HepG2 (cell line): Measurements from ENCODE around the gene PPM1F. TPM values are rescaled to one million over a fixed set of nuclear protein-coding genes. Genes with fewer than 3 reads are reported as not detected.
"Not testable (repeated sequence)": the region's sequence is repeated elsewhere in the genome, so short reads cannot be mapped to it uniquely, and the experiment has no call there.

Experiments
- ATAC-seq: fragments of 200-7000 bp; cut with Tn5 transposase; 3 replicates; pipeline ENCODE4 v1.9.1; 2020; ENCODE audit warnings: mild to moderate bottlenecking, moderate library complexity
- BruUV-seq: library from RNA; stranded (reverse); fragments of 400-500 nt; replicated peaks from 2 replicates; lab custom pipeline; 2021; lab: Mats Ljungman, UMichigan
- CTCF ChIA-PET: fragments of 300-600 bp; formaldehyde crosslinking; extraction: SDS; loops from one replicate; lab custom pipeline; 2021; ENCODE audit warnings: low total read pairs, inconsistent platforms, low intra/inter-chr PET ratio; lab: Yijun Ruan, JAX
- POLR2A ChIA-PET: fragments of 350-600 bp; sonication (Branson Sonifier 250); formaldehyde crosslinking; loops from one replicate; lab custom pipeline; 2020; ENCODE audit warnings: antibody characterized with exemption, inconsistent platforms; lab: Yijun Ruan, JAX
- DNase-seq: peaks from one replicate; pipeline ENCODE4 v3.0.0-alpha.2; 2015; ENCODE audit warnings: low spot score
- FAIRE-seq: peaks from 3 replicates; lab custom pipeline; 2011; peaks lifted over from hg19 to GRCh38; lab: Jason Lieb, UNC
- H2AFZ ChIP-seq: one replicate; pipeline ENCODE4 v1.6.1; 2011; ENCODE audit warnings: low read length, inconsistent platforms
- H3K27ac ChIP-seq: fragments of 300-600 bp; 3 replicates; pipeline ENCODE4 v1.8.0; 2011; ENCODE audit warnings: mixed run types, mild to moderate bottlenecking, mixed read lengths, low read length, inconsistent platforms; ENCODE audit not compliant: insufficient read depth; ENCODE audit errors: extremely low read length
- H3K27me3 ChIP-seq, 2 experiments: fragments of 200-600 bp in 1 of 2; 2 replicates in 1 of 2; 3 replicates in 1 of 2; pipeline versions ENCODE4 v1.6.0 to v1.8.0; 2011; ENCODE audit warnings: low read length in 2 of 2, mild to moderate bottlenecking in 2 of 2, moderate library complexity in 2 of 2, inconsistent platforms in 1 of 2; ENCODE audit not compliant: insufficient read depth in 2 of 2, control insufficient read depth in 1 of 2
- H3K36me3 ChIP-seq, 2 experiments: fragments of 200-600 bp in 1 of 2; replicated peaks in 1 of 2; 2 replicates in 1 of 2; 3 replicates in 1 of 2; pipeline versions ENCODE4 v1.5.1 to v1.8.0; 2011; ENCODE audit warnings: low read length in 2 of 2, inconsistent platforms in 1 of 2; ENCODE audit not compliant: insufficient read depth in 2 of 2, control insufficient read depth in 1 of 2
- H3K4me1 ChIP-seq: 2 replicates; pipeline ENCODE4 v1.5.1; 2012; ENCODE audit warnings: low read length, inconsistent platforms; ENCODE audit not compliant: insufficient read depth
- H3K4me2 ChIP-seq: 2 replicates; pipeline ENCODE4 v1.6.0; 2011; ENCODE audit warnings: low read depth, low read length, inconsistent platforms
- H3K4me3 ChIP-seq, 3 experiments: fragments of 200-600 bp in 1 of 3; sonication (generic), shearing (Covaris generic) in 1 of 3; replicated peaks in 1 of 3; 2 replicates each; pipeline ENCODE4 v1.5.1; 2011 to 2016; ENCODE audit warnings: low read length in 3 of 3, inconsistent platforms in 2 of 3, low read depth in 2 of 3, mild to moderate bottlenecking in 2 of 3, control low read depth in 1 of 3, mixed read lengths in 1 of 3; ENCODE audit not compliant: insufficient read depth in 1 of 3
- H3K79me2 ChIP-seq: one replicate; pipeline ENCODE4 v1.6.1; 2011; ENCODE audit warnings: low read length, inconsistent platforms; ENCODE audit not compliant: insufficient read depth
- H3K9ac ChIP-seq: 2 replicates; pipeline ENCODE4 v1.6.0; 2011; ENCODE audit warnings: mild to moderate bottlenecking, low read depth, low read length, inconsistent platforms; ENCODE audit not compliant: insufficient read depth
- H3K9me3 ChIP-seq: 2 replicates; pipeline ENCODE4 v1.5.1; 2012; ENCODE audit warnings: mild to moderate bottlenecking, low read length
- H4K20me1 ChIP-seq: 2 replicates; pipeline ENCODE4 v1.6.0; 2011; ENCODE audit warnings: inconsistent platforms, mild to moderate bottlenecking, low read length, moderate library complexity; ENCODE audit not compliant: insufficient read depth
- HMGA1 ChIP-seq: sonication (generic); formaldehyde crosslinking; conservative IDR thresholded peaks from 2 replicates; pipeline ENCODE4 v1.4.0; 2020; ENCODE audit warnings: missing genetic modification reagents
- RBM22 ChIP-seq: fragments of 200-400 bp; formaldehyde crosslinking; optimal IDR thresholded peaks from 2 replicates; pipeline ENCODE3; 2017; ENCODE audit warnings: mild to moderate bottlenecking, low read length, moderate library complexity
- ZNF253 ChIP-seq: sonication (generic); formaldehyde crosslinking; IDR thresholded peaks from 2 replicates; pipeline ENCODE4 v1.8.0; 2022; ENCODE audit warnings: mild to moderate bottlenecking, missing genetic modification reagents, borderline replicate concordance
- ZNF562 ChIP-seq: sonication (generic); formaldehyde crosslinking; IDR thresholded peaks from 2 replicates; pipeline ENCODE4 v1.8.0; 2022; ENCODE audit warnings: missing genetic modification reagents, borderline replicate concordance
- WGBS: methylation state at CpG from one replicate; pipeline ENCODE4 v1.1.6; 2017; ENCODE audit warnings: low lambda C conversion rate; 5-methylcytosine and 5-hydroxymethylcytosine counted together
- in situ Hi-C: cut with HindIII; loops from 2 replicates; pipeline ENCODE4 v1.10.0; 2017; ENCODE audit warnings: low pct_unique_long_range_greater_than_20kb; ENCODE audit not compliant: extremely low pct_ligation_motif_present
- intact Hi-C: fragments of 100-400 bp; cut with micrococcal nuclease; formaldehyde crosslinking; loops from one replicate; pipeline ENCODE4 v1.10.0; 2022; ENCODE audit not compliant: unreplicated experiment
- polyA plus RNA-seq, 8 experiments: library from polyadenylated mRNA; depleted of rRNA in 3 of 8; stranded (reverse) in 7 of 8; unstranded in 1 of 8; fragments of >200 nt; fragmentation: Illumina TruSeq in 4 of 8; extraction: Trizol in 4 of 8; gene quantifications; 2 replicates each; pipeline versions ENCODE4 v1.2.1 to v1.2.3, GENCODE V29; 2011 to 2016; ENCODE audit warnings: low read depth in 4 of 8, missing spikeins in 1 of 8, mixed read lengths in 1 of 8; ENCODE audit not compliant: insufficient read depth in 1 of 8
- total RNA-seq, 5 experiments: library from RNA; depleted of rRNA; stranded (reverse); fragments of >200 nt; fragmentation: Illumina TruSeq; extraction: Trizol; gene quantifications; 2 replicates each; pipeline ENCODE4 v1.2.3, GENCODE V29; 2016; ENCODE audit warnings: low read depth in 1 of 5

Gene PPM1F
- total and polyA plus RNA-seq, 2 of the 13 experiments (the other 11 are each of a cell fraction or from before 2014, with no cell fraction given) = 11.0 to 19.6 TPM

DNA sequence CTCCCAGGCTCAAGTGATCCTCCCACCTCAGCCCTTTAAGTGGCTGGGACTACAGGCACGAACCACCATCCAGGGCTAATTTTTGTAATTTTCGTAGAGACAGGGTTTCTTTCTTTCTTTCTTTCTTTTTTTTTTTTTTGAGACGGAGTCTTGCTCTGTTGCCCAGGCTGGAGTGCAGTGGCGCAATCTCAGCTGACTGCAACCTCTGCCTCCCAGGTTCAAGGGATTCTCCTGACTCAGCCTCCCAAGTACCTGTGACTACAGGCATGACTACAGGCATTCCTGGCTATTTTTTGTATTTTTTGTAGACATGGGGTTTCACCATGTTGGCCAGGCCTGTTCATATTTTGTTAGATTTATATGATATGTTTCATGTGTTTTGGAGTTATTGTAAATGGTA lies 56.4 kb downstream of the PPM1F start:
- H3K27ac ChIP-seq, H2AFZ ChIP-seq, in situ Hi-C loops, H3K79me2 ChIP-seq, H3K27me3 ChIP-seq, H4K20me1 ChIP-seq, CTCF ChIA-PET, FAIRE-seq, H3K4me3 ChIP-seq, intact Hi-C loops, H3K9ac ChIP-seq, H3K36me3 ChIP-seq, ATAC-seq, BruUV-seq, DNase-seq, H3K4me2 ChIP-seq, H3K9me3 ChIP-seq: not testable (repeated sequence)
- 33% methylated on average over 4 of the region's 4 CpGs for WGBS
- POLR2A ChIA-PET = interaction anchor here (0.6 kb wide), 1 partner anchor 11 kb away, joined by 3 read pairs; no protein-coding TSS in a partner anchor
- H3K4me1 ChIP-seq = peaks cover 19% of the 10 kb centered on the region; the same call in 1 of the 2 replicates

GRCh38 chr22:21894799-21895198 lies 57.8 kb downstream of the PPM1F start:
- no peak overlapping the region for H3K9ac ChIP-seq
- no peak overlapping the region for H2AFZ ChIP-seq
- H4K20me1 ChIP-seq = no peaks in the 10 kb centered on the region
- FAIRE-seq (no peak), ATAC-seq (no peak), DNase-seq (no peak)
- H3K27ac ChIP-seq = no peak overlapping the region
- in situ Hi-C loops (no loop called here), intact Hi-C loops (no loop called here)
- ChIA-PET POLR2A (no interaction called here), CTCF (no interaction called here)
- no peak overlapping the region for H3K4me3 ChIP-seq
- no TSS peak for BruUV-seq
- 0 out of 2 replicates have a peak, but pooled peaks cover 7% of the 10 kb centered on the region for H3K4me1 ChIP-seq
- no peaks in the 10 kb centered on the region; a peak in 2 of 5 replicates for H3K27me3 ChIP-seq
- H3K79me2 ChIP-seq = no peaks in the 10 kb centered on the region
- no peak overlapping the region for H3K4me2 ChIP-seq
- H3K9me3 ChIP-seq = no peaks in the 10 kb centered on the region
- 64% methylated on average over 8 of the region's 8 CpGs for WGBS
- no peak for TF ChIP-seq RBM22
- no peak for TF ChIP-seq ZNF253 (CRISPR knock-in tag)
- TF ChIP-seq HMGA1 = no peak
- no peak for TF ChIP-seq ZNF562 (CRISPR knock-in tag)
- H3K36me3 ChIP-seq = no peaks in the 10 kb centered on the region
